ENCODE data around the gene CRY1.

GRCh38 chr12:106975098-106975497 is 118.3 kb downstream of the CRY1 start:
- TF ChIP-seq POLR2AphosphoS5 (IDR thresholded peaks at IDR 0.05; ENCODE audit: low read depth, low read length): no peak
- TF ChIP-seq TAF1 (IDR thresholded peaks at IDR 0.05; ENCODE audit: borderline replicate concordance, insufficient read depth, low read length): no peak
- TF ChIP-seq, protein P1, sequence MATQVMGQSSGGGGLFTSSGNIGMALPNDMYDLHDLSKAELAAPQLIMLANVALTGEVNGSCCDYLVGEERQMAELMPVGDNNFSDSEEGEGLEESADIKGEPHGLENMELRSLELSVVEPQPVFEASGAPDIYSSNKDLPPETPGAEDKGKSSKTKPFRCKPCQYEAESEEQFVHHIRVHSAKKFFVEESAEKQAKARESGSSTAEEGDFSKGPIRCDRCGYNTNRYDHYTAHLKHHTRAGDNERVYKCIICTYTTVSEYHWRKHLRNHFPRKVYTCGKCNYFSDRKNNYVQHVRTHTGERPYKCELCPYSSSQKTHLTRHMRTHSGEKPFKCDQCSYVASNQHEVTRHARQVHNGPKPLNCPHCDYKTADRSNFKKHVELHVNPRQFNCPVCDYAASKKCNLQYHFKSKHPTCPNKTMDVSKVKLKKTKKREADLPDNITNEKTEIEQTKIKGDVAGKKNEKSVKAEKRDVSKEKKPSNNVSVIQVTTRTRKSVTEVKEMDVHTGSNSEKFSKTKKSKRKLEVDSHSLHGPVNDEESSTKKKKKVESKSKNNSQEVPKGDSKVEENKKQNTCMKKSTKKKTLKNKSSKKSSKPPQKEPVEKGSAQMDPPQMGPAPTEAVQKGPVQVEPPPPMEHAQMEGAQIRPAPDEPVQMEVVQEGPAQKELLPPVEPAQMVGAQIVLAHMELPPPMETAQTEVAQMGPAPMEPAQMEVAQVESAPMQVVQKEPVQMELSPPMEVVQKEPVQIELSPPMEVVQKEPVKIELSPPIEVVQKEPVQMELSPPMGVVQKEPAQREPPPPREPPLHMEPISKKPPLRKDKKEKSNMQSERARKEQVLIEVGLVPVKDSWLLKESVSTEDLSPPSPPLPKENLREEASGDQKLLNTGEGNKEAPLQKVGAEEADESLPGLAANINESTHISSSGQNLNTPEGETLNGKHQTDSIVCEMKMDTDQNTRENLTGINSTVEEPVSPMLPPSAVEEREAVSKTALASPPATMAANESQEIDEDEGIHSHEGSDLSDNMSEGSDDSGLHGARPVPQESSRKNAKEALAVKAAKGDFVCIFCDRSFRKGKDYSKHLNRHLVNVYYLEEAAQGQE (IDR thresholded peaks at IDR 0.05; ENCODE audit: insufficient read depth in 1 of 2, low read depth in 2 of 2, low read length in 2 of 2): no peak
- no peak for TF ChIP-seq SIN3A (IDR thresholded peaks at IDR 0.05; ENCODE audit: borderline replicate concordance, insufficient read depth, low read length)
- no peak for TF ChIP-seq FOXP2 (optimal IDR thresholded peaks at IDR 0.05; ENCODE audit: borderline replicate concordance, extremely low read depth, extremely low read length, insufficient read depth)

Data from PFSK-1 (cell line).